AML-193 (cell line): ENCODE data around the gene PPFIA2.
A peak's percentile ranks its signal among the peaks of the same experiment; 100 is the strongest.
"Not testable (repeated sequence)": the region's sequence is repeated elsewhere in the genome, so short reads cannot be mapped to it uniquely, and the experiment has no call there.

Source experiments
- DNase-seq, 2 experiments: peaks; one replicate each; lab custom pipeline; 2025; lab: John Stamatoyannopoulos, UW

The PPFIA2 gene

DNA sequence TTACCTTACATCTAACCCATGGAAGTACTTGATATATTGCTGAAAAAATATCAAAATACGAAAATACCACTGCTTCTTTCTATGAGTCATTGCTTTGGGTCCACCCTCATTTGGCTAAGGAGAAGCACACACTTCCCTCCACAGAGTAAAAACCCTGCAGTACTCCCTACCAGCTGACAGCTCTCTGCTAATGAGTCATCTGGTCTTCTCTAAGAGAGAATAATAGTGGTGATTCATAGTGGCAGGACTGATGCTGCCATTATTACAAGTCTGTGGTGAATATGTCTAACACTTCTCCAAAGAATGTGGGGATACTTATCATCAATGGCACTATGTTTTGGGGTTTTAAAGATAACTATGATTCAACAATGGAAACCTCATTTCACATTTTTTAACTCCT lies 90.7 kb downstream of the PPFIA2 start:
- DNase-seq, result peak in 1 of 2 experiments; percentile 26

DNA sequence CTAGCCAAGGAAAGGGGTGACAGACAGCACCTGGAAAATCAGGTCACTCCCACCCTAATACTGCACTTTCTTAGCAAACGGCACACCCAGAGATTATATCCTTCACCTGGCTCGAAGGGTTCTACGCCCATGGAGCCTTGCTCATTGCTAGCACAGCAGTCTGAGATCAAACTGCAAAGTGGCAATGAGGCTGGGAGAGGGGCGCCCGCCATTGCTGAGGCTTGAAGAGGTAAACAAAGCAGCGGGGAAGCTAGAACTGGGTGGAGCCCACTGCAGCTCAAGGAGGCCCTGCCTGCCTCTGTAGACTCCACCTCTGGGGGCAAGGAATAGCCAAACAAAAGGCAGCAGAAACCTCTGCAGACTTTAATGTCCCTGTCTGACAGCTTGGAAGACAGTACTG lies 99.8 kb downstream of the PPFIA2 start:
- not testable (repeated sequence) for DNase-seq

DNA sequence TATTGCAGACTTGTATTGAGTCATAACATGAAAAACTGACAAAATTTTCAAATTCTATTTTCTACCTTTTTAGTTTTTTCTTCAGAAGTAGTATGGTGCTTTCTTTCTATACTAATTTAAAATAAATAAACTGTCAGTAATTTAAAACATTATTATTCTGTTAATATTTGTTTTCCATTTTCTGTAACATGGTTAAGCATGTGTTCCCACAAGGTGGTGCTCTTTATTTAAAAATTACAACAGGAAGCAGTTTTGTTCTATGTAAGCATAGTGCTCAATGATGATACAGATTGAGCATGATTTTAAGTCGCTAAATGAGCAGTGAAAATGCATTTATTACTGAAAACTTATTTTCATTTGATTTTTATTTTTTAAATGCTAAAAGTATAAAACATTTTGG lies 114.6 kb downstream of the PPFIA2 start:
- DNase-seq, result peak; percentile 49 to 59

DNA sequence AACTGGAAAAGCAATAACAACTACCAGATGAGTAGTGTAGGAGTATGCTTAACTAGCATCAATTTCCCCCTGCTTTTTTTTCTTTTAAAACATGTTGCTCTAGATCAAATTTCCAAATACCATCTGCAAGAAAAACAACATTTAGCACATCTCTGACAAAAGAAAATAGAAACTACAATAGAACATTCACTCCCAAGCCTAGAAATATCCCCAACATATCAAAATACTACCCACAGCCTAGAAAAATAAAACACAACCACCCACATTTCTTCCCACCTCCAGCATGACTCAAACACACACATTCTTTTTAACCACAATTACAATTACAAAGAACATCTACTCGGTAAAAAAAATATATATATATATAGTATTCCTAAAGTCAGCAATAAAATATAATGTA lies 120.0 kb downstream of the PPFIA2 start:
- no peak for DNase-seq

DNA sequence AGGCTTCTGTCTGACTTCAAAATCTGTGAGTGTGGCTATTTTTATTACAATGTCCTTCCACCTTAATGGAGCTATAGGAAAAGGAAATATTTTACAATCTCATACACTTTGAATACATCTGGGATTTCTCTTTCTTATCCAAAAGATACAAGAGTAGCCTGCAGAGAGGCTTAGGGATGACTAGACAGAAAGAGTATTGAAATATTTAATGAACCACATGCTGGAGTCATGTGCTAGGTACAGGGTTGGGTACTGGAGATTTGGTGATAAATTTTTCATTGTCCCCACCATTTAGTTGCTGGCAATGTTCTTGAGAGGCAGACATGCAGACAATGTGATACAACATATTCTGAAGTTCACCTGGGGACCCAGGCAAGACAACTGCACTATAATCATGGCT lies 126.0 kb downstream of the PPFIA2 start:
- DNase-seq, result no peak

DNA sequence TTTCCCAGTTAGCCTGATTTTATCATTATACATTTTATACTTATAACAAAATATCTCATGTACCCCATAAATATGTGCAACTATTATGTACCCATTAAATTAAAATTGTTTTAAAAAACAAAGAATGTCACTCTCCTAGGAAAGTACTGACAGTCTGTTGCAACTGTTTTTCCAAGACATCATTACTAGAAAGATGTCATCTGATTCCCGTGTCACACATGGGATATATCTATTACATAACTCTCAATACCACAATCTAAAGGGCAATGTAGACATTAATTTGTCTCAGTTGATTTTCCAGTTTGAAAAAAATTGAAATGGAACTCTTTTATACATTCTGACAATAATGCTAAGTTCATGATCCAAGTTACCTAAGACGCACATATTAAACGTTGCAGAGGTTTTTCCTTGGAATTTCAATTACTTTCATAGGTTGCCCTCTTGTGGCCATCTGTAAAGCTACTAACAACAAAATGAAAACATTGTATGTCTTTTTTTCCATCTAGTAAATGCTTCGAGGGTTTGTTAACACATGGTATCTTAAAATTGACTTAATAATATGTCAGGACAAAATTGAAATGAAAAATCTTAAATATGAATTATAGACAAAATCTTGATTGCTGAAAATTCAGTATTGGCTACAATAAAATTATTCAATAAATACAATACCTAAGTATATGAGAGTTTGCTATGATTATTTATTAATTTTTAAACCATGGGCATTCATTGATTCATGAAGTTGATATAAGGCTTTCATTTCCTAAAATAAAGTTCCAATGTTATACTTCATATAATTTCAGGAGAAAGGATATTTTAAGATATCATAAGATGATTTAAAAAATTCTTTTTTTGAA lies 131.6 kb downstream of the PPFIA2 start:
- DNase-seq, result peak; percentile 28 to 55

DNA sequence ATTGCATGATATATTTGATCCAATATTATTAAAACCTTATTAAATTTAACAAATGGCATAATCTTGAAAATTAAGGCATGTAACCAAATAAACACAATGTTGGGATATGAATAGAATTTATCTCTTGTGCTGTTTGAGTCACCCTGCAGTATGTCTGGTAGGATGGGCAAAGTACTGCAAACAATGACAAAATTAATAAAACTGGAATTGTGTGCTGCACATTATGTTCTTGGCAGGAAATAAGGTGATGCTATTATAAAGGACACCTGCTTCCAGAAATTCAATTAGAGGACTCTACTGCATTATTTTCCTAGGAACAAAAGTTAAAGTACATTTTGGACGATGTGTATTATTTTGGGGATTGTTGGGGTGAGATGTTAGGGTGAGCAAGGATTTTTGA lies 132.7 kb downstream of the PPFIA2 start:
- no peak for DNase-seq

- no peak for DNase-seq
These were observed 141.2 kb downstream of the PPFIA2 start for GRCh38 chr12:81617915-81618314.

DNA sequence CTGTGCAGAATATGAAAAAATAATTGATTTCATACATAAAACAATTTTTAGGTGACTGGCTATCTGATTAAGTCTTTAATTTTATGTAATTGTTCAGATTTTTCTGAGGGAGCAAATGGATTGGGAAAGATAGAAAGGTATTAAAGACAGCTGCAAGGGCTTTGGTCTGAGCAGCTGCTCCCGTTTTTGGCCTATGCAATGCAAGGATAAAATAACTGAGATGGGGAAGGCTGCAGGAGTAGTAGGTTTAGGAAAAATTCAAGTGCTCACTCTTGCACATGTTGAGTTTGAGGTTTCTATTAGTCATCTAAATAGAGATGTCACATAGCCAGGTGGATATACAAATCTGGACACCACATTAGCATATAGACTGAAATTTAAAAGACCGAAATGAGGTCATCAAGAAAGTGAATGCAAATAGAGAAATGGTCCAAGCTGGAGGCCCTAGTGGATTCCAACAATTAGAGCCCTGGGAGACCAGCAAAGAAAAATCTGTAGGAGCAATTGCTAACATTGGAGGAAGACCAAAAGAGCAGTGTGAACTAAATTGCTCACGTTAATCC lies 144.0 kb downstream of the PPFIA2 start:
- DNase-seq, result no peak

- peak; percentile 3 to 11 for DNase-seq
These were observed 147.9 kb downstream of the PPFIA2 start for GRCh38 chr12:81610955-81611889.

DNA sequence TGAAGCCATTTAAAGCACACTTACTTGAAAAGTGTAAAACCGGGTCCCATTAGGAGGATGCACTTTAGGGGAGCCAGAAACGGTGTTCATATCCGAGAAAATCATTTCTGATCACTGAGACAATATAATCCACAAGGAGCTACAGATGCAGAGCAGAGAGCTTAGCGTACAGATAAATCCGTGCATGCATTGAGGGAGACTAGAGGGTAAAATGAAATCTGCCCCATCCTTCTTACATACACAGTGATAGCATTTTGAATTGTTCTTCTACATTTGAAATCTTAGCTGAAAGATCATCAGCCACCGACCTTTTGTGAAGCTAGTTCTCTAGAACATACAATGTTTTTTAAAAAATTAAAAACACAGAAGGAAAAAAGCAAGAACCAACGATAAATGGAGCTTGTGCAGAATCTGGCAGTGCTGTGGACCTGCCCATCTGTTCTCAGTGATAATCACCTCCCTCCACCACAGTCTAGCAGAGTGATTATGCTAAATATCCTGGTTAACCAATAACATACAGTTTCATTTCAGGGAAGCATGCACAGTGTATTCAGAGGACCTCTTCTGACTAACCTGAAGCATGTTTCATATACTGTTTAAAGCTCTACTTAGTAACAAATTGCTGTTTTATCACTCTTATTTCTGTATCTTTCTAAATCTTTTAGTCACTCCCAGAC lies 161.1 kb downstream of the PPFIA2 start:
- no peak for DNase-seq

GRCh38 chr12:81596558-81596957 lies 162.6 kb downstream of the PPFIA2 start:
- DNase-seq, result no peak

DNA sequence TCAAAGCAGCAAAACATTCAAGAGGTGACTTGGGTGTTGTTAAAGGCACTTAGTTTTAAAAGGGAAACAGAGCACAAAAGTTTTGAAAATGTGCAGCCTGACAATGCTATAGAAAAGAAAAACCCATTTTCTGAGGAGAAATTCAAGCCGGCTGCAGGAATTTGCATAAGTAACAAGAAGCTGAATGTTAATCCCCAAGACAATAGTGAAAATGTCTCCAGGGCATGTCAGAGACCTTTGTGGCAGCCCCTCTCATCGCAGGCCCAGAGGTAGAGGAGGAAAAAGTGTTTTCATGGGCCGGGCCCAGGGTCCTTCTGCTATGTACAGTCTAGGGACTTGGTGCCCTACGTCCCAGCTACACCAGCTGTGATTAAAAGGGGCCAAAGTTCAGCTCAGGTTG lies 167.9 kb downstream of the PPFIA2 start:
- DNase-seq, result no peak

- not testable (repeated sequence) for DNase-seq
These were observed 168.4 kb downstream of the PPFIA2 start for GRCh38 chr12:81590703-81591102.

DNA sequence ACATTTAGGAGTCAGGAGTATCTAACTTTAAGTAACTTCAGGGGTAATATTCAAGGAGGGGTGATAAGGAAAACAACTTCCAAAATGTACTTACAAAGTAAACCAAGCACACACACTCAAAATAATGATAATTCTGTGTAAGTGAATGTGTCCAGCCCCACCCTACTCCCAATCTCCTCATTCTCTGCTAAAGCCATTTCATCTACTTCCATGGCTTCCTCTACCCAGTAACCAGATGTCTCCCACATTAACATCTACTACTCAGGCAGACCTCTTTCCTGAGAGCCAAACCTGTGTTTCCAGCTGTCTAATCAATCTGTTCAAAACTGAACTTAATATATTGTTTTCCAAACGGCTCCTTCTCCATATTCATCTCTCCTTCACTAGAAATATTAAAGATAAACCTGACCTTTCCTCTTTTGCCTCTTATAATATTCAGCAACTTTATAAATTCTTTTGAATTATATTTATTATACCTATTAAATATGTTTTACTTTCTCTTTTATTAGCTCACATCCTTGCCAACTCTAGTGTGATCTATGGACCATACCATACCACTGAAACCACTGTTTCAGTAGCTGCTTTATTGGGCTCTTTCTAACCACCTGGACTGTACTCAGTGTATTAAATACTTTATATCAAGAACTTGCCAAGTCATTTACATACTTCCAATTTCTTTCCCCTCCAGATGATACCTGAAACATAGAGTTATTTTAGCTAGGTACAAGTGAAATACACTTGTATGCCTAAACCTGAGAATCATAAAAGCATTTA lies 170.7 kb downstream of the PPFIA2 start:
- no peak for DNase-seq

DNA sequence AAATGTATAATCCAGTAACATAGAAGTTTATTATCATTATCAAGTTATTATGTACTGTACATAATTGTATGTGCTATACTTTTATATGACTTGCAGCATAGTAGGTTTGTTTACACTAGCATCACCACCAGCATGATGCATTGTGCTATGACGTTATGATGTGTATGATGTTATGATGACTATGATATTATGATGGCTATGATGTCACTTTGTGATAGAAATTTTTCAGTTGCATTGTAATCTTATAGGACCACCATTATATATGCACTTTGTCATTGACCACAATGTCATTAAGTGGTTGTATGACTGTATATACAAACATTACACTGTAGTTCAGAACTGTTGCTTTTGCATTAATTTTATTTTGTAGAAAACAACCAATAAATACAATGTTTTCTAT lies 173.4 kb downstream of the PPFIA2 start:
- DNase-seq, result no peak

DNA sequence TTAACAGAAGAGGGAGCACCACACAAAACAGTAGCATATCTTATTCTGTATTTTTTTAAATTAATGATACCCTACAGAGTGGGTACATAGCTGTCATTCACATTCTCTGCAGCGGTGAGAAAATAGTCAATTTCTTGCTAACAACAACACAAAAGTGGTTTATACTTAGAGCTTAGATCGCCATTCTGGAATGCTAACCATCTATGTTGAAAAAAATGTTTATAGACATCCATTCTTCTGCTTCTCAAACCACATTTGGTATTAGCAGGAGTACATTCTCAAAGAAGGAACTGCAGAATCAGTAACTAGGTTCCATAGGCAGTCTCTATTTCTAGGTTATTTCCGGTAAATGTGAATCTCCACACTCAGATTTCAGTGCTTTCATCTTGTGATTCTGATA lies 185.9 kb downstream of the PPFIA2 start:
- DNase-seq, result no peak

GRCh38 chr12:81572411-81572810 lies 186.7 kb downstream of the PPFIA2 start:
- no peak for DNase-seq

DNA sequence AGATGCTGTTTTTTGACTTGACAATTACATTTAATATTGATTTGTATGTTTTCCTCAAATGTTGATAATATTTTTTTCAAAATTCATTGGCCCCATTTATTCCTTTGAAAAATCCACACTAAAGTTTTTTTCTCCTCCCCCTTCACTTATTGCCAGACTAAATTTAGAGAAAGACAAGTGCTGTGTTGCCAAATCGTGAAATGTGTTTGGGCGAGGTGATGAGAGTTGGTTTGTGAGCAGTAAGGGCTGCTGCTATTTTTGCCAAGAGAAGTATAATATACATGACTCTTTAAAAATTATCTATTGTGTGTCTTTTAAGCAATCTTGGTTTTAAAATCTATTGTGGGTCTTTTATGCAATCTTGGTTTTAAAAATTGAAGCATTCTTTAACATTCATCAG lies 188.9 kb downstream of the PPFIA2 start:
- no peak for DNase-seq

DNA sequence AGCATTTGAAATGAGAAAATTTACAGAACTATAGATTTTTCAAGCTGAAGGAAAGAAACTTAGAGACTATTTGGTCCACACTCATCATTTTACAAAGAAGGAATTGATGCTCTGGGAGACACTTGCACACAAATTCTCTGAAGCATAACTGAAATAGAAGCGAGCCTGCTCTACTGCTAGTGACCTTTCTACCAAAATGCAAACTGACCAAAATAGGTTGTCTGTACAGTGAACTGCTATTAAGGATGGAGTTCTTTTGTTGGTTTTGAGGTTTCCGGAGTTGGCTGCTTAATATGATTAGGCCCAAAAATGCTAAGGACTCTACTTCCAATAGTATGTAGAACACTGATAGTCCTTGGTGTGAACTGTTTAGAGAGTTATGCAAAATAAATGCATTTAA lies 194.9 kb downstream of the PPFIA2 start:
- no peak for DNase-seq

- peak in 1 of 2 experiments; percentile 1 for DNase-seq
These were observed 201.1 kb downstream of the PPFIA2 start for GRCh38 chr12:81558031-81558430.
